ENCODE data around the gene RTP2. TPM values are rescaled to one million over a fixed set of nuclear protein-coding genes. Genes with fewer than 3 reads are reported as not detected.

The RTP2 gene
- total RNA-seq, 1 experiment from 2014 or later: not detected

- ChIA-PET POLR2A (ENCODE audit: low non-redundant PET) (interaction anchor here (0.7 to 1.0 kb wide), 3 partner anchors 601 to 1209 kb away, joined by 3 to 4 read pairs (median 4); no protein-coding TSS in a partner anchor), CTCF (interaction anchor here (0.6 to 1.3 kb wide), 2 partner anchors 1209 to 1211 kb away, joined by 4 to 6 read pairs; no protein-coding TSS in a partner anchor)
- Histone ChIP-seq H3K36me3 (ENCODE audit: insufficient read depth, low read length, poor library complexity, severe bottlenecking) (no peaks in the 10 kb centered on the region), H3K4me1 (ENCODE audit: insufficient read depth, low read length, poor library complexity, severe bottlenecking) (peaks cover 38% of the 10 kb centered on the region), H3K27ac (ENCODE audit: low read depth, low read length, poor library complexity, severe bottlenecking) (peak overlapping the region; percentile 100), H3K9me3 (ENCODE audit: low read depth, low read length, poor library complexity, severe bottlenecking) (no peaks in the 10 kb centered on the region), H3K27me3 (replicated peaks; ENCODE audit: insufficient read depth, low read depth, low read length, poor library complexity) (no peaks in the 10 kb centered on the region), H3K4me3 (ENCODE audit: low read depth, low read length, poor library complexity, severe bottlenecking) (peak overlapping the region; percentile 70)
- DNase-seq (ENCODE audit: low spot score): peak; percentile 48
- TF ChIP-seq EZH2 (IDR thresholded peaks at IDR 0.05; ENCODE audit: borderline replicate concordance, low read depth, low read length, poor library complexity, severe bottlenecking) (no peak), CTCF (conservative IDR thresholded peaks at IDR 0.05; ENCODE audit: low read depth, low read length) (no peak)
- intact Hi-C loops (cut with micrococcal nuclease; ENCODE audit: unreplicated experiment): loop anchor here (2.0 to 10.0 kb wide), 9 partner anchors 300 to 1080 kb away; partner anchors contain the start of gene LPP
- BruUV-seq (replicated peaks): TSS peak; percentile 88
These were observed 42.1 kb upstream of the RTP2 start for GRCh38 chr3:187744169-187745151.

GRCh38 chr3:187743195-187744141, 41.1 kb upstream of the RTP2 start:
- Histone ChIP-seq H3K27ac (ENCODE audit: low read depth, low read length, poor library complexity, severe bottlenecking) (peak overlapping the region; percentile 100), H3K4me3 (ENCODE audit: low read depth, low read length, poor library complexity, severe bottlenecking) (peak overlapping the region; percentile 70), H3K9me3 (ENCODE audit: low read depth, low read length, poor library complexity, severe bottlenecking) (no peaks in the 10 kb centered on the region), H3K27me3 (replicated peaks; ENCODE audit: insufficient read depth, low read depth, low read length, poor library complexity) (no peaks in the 10 kb centered on the region), H3K36me3 (ENCODE audit: insufficient read depth, low read length, poor library complexity, severe bottlenecking) (no peaks in the 10 kb centered on the region), H3K4me1 (ENCODE audit: insufficient read depth, low read length, poor library complexity, severe bottlenecking) (peaks cover 33% of the 10 kb centered on the region)
- TF ChIP-seq EZH2 (IDR thresholded peaks at IDR 0.05; ENCODE audit: borderline replicate concordance, low read depth, low read length, poor library complexity, severe bottlenecking): no peak
- TF ChIP-seq CTCF (conservative IDR thresholded peaks at IDR 0.05; ENCODE audit: low read depth, low read length): no peak
- BruUV-seq (replicated peaks): no TSS peak
- peak; percentile 35 for DNase-seq (ENCODE audit: low spot score)
- intact Hi-C loops (cut with micrococcal nuclease; ENCODE audit: unreplicated experiment): loop anchor here (2.0 to 10.0 kb wide), 10 partner anchors 301 to 1297 kb away; partner anchors contain the start of gene LPP
- CTCF ChIA-PET: interaction anchor here (0.6 kb wide), 1 partner anchor 1210 kb away, joined by 6 read pairs; no protein-coding TSS in a partner anchor
- POLR2A ChIA-PET (ENCODE audit: low non-redundant PET): no interaction called here
